Smooth muscle cell of the brain vasculature (primary cell): ENCODE measurements around the gene OAS3.
"Not testable (repeated sequence)": the region's sequence is repeated elsewhere in the genome, so short reads cannot be mapped to it uniquely, and the experiment has no call there.

Experiments used
- DNase-seq: peaks from one replicate; pipeline ENCODE4 v3.0.0-alpha.2; 2012; ENCODE audit warnings: low read depth, low spot score

OAS3 gene

DNA sequence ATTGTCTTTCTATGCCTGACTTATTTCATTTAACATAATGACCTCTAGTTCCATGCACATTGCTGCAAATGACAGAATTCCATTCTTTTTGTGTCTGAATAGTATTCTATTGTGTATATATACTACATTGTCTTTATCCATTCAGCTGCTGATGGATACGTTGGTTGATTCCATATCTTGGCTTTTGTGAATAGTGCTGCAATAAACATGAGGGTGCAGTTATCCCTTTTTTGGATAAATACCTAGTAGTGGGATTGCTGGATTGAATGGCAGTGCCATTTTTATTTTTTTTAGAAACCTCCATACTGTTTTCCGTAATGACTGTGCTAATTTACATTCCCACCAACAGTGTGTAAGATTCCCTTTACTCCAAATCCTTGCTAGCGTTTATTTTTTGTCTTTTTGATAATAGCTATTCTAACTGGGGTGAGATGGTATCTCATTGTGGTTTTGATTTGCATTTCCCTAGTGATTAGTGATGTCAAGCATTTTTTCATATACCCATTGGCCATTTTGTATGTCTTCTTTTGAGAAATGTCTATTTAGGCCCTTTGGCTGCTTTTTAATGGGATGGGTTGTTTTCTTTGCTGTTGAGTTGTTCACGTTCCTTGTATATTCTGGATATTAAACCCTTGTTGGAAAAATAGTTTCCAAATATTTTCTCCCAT lies 42.4 kb downstream of the OAS3 start:
- no peak for DNase-seq

DNA sequence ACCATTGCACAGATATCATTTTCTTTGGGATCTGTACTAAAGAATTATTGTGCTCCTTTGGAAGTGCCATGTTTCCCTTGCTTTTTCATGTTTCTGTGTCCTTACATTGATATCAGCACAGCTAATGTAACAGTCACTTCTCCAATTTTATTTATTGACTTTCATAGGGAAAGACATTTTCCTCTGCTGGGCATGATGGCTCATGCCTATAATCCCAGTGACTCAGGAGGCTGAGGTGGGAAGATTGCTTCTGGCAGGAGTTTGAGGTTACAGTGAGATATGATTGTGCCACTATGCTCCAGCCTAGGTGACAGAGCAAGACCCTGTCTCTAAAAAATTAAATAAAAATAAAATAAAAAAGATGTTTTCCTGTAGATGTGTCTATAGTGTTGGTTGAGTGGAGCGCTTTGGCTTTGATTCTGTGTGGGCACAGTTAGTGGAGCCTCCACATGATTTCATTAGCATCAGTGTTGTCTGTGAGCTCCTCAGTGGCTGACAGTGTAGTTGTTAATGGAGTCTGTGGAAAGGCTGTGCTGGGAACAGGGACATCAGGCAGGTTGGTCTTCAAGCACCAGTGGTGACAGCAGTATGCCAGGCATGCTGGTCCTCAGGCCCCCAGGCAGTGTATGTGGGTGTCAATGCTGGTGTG lies 47.5 kb downstream of the OAS3 start:
- DNase-seq = no peak

DNA sequence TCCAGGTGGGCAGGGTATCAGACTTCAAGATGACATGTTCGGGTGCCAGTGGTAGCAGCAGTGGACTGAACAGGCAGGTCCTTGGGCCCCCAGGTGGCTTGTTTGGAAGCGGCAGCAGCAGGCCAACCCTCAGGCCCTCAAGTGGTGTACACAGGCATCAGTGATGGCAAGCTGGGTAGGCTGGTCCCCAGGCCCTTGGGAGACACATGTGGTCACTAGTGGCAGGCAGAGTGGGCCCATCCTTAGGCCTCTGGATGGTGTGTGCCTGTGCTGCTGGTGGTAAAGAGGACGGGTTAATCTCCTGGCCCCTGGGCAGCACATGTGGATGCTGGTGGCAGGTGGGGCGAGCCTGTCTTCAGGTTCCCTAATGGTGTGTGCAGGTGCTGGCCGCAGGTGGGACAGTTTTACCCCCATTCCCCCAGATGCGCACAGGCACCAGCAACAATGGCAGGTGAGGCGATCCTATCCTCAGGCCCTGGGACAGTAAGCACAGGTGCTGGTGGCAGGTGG lies 48.1 kb downstream of the OAS3 start:
- no peak for DNase-seq

DNA sequence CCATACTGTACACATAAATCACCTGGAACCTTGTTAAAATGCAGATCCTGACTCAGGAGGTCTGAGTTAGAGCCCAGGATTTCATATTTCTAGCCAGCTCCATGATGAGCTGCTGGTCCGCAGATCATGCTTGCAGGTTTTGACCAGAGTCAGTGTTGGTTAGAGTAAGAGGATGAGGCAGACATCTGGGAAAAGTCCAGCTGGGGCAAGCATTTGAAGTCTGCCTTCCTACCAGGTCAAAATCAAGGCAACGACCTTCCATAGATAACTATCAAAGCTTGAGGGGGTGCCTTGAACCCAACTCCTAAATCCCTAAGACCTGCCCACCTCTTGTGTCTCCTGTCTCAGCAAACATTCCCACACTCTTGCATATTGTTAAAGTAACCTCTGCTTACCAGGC lies 49.3 kb downstream of the OAS3 start:
- no peak for DNase-seq

DNA sequence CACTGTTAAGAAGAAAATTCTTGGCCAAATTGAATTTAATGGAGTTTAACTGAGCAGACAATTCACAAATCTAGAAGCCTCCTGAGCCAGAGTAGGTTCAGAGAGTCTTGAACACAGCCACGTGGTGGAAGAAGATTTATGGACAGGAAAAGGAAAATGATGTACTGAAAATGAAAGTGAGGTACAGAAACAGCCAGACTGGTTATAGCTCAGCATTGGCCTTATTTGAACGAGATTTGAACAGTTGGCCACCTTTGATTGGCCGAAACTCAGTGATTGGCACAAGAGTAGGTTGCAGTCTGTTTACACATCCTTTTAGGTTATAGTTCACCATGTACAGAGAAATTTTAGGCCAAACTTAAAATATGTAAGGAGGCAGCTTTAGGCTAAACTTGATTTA lies 50.0 kb downstream of the OAS3 start:
- no peak for DNase-seq

DNA sequence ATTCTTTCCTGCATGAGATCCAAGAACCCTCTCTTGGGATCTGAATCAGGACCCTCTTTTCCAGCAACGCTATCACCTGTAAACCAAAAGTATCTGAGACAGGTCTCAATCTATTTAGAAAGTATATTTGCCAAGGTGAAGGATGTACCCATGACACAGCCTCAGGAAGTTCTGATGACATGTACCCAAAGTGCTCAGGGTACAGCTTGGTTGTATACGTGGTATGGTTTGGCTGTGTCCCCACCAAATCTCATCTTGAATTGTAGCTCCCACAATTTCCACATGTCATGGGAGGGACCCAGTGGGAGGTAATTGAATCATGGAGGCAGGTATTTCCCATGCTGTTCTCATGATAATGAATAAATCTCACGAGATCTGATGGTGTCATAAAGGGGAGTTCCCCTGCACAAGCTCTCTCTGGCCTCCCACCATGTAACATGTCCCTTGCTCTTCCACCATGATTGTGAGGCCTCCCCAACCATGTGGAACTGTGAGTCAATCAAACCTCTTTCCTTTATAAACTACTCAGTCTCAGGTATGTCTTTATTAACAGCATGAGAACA lies 50.6 kb downstream of the OAS3 start:
- DNase-seq = not testable (repeated sequence)

DNA sequence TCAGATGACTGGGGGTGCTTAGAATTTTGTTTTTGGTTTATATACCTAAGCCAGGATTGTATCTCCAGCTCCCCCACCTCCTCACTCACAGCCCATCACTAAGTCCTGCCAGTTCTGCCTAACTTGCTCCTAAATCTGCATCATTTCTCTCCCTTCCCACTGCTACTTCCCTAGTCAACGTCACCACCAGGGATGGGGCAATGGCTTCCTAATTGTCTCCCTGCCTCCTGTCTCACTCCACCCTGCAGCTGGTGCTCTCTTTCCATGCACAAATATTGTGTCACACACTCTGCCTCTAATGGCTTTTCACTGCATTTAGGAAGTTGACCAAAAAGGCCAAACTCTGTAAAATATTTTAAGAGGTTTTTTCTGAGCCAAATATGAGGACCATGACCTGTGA lies 51.5 kb downstream of the OAS3 start:
- DNase-seq = no peak

DNA sequence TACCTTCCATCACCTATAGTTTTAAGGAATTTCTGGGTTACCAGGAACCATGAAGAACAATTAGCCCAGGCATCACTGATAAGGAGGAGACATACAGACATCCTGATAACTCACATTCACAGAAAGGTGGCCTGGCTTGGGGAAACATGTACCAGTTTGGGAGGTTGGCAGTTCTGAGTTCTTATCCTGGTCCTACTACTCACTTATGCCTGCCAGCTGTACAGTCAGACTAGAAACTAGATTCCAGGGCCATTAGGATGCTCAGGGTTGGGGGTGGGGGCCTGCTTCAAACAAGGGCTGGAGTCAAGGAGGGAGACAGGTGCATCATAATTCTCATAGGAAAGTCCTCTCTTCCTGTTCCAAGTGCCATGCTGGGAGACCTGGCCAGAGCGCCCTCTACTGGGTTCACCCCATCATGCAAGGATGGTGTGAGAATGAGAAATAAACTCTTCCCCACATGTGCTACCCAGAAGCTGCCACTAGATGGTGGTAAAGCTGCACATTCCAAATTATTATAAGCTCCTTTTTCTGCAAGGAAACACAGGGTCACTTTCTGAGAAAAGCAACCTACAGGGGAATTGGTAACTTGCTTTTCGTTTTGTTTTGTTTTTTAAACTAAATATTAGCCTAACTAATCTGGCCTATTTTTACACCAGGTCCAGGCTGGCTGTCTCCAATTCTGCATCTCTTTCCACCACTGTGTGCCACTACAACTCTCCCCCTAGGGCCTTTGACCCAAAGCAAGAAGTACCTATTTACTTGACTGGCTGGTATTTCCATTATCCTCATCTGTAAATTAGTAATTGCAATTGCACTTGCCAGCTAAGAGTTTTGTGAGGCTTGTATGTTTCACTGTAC lies 54.5 kb downstream of the OAS3 start:
- DNase-seq = peak; percentile 65

DNA sequence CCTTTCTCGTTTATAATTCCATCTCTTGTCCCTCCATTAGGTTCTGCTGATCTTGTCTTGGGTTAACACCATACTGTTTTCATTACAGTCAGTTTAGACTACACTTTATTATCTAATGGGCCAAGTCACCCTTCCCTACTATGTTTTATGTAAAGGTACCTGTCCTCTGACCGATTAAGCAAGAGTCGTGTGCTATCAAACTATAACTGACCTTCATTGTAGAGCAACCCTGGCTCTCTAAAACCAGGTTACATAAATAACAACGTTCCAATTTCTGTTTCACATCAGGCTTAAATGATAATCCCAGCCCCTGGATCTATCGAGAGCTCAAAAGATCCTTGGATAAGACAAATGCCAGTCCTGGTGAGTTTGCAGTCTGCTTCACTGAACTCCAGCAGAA lies 56.7 kb downstream of the OAS3 start:
- no peak for DNase-seq

DNA sequence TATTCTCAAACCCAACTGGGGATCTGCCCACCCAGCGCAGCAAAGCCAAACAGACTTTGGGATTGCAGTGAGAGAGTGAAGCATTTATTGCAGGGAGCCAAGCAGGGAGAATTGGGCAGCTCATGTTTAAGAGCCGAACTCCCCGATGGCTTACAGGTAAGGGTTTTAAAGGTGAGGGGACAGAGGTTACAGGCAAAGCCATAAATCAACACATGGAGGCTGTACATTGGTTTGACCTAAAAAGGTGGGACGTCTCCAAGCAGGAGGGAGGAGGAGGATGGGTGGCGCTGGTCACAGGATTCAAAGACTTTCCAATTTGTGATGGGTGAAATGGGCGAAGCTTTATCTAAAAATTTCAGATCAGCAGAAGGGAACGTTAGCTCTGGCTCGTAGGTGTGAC lies 58.2 kb downstream of the OAS3 start:
- no peak for DNase-seq

DNA sequence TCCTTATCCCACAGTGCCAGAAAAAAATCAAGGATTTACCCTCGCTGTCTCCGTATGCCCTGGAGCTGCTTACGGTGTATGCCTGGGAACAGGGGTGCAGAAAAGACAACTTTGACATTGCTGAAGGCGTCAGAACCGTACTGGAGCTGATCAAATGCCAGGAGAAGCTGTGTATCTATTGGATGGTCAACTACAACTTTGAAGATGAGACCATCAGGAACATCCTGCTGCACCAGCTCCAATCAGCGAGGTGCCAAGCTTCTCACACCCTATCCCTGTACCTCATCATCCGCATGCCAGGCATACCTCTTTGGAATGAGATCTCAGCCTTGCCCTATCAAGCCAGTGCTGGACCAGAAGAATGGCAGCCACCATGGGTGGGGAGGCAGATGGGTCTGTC lies 59.2 kb downstream of the OAS3 start:
- DNase-seq = no peak

DNA sequence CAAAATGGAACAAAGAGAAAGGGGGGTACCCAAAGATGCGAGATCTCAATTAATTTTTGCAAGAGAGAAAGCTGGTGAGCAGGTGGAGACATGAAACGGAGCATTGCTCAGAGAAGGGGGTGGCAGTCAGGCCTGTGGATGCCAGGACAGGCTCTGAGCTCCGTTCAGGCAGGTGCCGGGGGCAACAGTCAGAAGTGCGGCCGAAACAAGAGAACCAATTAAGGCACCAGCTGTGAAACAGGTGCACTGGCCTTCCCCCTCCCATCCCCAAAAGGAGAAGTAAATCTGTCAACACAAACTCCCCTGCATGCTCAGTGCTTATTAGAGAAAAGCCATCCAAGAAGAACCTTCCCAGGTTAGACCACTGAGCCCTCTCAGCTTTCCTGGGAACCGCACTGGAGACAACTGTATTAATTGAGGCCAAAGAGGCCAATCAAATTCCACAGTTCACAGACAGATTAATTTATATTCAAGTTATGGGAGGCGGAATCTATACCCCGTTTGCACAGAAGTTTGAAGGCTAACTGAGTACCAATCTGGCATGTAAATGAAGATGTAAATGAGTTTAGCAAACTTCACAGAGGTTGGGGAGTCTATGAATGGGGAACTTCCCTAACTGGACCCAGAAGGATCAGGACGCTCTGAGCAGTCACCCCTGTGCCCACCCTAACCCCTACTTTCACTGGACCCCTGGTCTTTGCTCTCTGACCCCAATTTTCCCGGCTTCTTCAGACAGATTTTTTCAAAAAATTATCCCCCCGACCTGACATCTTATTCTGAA lies 60.9 kb downstream of the OAS3 start:
- DNase-seq = no peak

DNA sequence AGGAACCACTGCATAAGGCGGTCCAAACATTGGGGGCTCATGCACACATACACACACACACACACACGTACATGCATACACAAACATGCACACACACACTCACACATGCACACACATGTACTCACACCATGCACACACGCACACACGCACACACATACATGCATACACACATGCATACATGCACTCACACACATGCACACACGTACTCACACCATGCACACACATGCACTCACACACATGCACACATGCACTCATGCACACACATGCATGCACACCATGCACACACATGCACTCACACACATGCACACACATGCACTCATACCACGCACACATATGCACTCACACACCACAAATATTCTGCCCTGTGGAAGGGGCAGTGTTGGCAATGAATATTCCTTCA lies 62.2 kb downstream of the OAS3 start:
- DNase-seq = no peak

DNA sequence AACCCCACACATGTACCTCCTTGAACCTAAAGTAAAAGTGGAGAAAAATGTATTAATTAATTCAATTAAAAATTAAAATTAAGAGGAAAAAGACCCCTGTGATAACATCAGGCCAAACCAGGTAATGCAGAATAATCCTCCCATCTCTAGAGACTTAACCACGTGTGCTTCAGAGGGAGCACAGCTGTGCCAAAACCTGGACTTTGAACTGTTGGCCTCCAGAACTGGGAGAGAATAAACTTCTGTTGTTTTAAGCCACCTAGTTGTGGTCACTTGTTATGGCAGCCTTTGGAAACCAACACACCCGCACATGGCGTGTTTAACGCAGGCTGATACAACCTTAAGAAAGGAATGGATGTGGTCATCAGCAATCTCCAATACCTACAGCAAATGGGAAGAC lies 63.9 kb downstream of the OAS3 start:
- DNase-seq = no peak

DNA sequence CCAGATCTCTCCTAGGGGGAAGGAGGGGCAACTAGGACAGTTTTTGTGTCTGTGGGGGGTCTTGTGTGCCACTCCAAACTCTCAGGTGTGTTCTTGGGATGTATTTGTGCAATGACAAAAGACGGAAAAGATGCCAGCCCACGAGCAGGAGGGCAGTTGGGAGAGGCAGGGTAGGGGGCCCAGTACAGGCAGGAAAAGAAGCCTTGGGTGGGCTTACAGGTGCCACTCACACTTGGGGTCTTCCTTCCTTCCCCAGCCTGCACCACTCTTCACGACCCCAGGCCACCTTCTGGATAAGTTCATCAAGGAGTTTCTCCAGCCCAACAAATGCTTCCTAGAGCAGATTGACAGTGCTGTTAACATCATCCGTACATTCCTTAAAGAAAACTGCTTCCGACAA lies 64.4 kb downstream of the OAS3 start:
- no peak for DNase-seq

DNA sequence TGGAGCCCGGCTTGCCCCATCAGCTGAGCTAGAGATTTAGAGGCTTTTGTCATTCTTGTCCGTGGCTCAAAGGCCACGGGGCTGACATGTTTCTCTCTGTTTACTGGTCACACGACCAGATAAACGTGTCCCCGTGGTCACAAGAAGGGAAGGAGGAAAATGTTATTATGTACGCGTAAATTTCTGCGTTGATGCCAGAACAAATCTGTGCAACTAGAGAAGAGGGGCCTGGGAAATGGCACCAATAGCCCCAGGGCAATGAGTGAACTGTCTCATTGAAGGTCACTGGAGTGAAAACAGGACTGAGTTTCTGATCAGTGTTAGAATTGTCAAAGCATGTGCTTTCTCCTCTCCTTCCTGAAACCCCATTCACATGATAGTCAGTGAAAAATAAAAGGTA lies 65.4 kb downstream of the OAS3 start:
- DNase-seq = no peak

DNA sequence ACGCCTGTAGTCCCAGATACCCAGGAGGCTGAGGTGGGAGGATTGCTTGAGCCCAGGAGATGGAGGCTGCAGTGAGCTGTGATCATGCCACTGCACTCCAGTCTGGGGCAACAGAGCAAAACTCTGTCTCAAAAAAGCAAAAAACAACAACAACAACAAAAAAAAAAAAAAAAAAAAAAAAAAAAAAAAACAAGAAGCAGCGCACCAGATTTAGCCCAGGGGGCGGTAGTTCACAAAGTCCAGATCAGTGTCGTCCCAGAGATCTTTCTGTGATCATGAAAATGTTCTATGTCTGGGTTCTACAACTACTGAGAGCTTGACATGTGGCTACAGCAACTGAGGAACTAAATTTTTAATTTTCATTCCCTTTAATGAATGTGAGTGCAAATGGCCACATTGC lies 67.5 kb downstream of the OAS3 start:
- DNase-seq = no peak

DNA sequence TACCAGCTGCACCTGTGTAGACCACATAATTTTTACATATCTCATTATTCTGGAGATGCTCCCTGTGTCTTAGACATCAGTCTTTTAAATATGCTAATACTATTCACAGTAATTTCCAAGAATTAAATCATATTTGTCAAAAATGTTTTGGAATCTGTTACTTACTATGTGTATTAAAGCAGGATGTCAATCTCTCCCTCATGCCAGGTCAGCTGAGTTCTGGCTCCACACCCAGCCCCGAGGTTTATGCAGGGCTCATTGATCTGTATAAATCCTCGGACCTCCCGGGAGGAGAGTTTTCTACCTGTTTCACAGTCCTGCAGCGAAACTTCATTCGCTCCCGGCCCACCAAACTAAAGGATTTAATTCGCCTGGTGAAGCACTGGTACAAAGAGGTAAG lies 67.9 kb downstream of the OAS3 start:
- DNase-seq = no peak

DNA sequence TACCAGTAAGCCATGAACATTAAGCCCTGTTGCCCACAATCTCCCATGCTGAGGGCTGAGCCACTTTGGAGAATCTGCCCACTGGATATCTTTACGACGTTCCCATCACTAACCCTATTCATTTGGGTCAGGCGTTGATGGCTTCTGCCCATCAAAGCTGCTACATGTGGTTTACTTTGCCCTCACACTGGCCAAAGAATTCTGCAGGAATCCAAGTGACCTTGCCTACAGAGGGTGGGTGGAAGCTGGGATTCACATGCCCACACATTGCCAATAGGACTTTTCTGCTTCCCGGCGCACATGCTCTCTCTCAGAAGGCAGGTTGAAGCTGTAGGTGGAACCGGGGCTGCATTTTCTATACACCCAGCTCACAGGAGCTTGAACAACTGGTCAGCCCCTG lies 68.4 kb downstream of the OAS3 start:
- DNase-seq = no peak

DNA sequence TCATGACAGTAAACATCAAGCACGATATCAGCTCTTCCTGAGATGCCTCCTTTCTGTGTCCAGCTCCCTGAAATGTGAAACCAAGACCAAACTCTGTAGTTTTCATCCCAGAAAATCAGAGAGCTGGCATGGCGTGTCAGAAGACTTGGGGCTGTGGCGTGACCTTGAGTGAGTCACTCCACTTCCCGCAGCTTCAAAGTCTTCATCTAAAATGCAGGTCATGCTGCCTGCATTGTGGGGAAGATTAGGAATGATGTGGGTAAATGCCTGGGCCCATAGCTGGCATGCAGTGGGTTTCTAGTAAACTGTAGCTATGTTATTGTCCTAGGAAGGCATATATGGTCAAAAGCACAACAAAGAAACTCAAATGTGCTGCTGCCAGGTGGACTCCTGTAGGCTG lies 68.9 kb downstream of the OAS3 start:
- DNase-seq = no peak

DNA sequence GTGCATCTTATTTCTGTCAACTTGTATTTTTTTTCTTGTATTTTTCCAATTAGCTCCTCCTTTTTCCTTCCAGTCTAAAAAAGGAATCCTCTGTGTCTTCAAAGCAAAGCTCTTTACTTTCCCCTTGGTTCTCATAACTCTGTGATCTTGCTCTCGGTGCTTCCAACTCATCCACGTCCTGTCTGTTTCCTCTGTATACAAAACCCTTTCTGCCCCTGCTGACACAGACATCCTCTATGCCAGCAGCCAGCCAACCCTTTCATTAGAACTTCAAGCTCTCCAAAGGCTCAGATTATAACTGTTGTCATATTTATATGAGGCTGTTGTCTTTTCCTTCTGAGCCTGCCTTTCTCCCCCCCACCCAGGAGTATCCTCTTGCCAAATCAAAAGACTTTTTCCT lies 72.4 kb downstream of the OAS3 start:
- no peak for DNase-seq

DNA sequence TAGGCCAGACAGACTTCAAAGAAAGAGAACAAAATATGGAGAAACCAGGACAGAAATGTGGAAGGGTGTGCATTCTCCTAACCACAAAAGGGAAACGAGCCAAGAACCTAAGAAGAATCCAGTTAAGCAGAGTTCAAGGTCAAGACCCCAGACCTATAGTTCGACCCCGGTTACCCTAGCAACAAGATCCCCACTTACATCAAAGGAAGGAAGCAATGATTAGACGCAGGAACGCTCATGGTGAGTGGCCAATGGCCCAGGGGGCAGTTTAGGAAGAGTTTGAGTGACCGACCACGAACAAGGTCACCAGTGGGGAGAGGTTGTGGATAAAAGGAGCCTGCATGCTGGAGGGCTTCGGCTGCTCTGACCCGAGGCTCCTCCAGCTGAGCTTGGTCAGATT lies 76.3 kb downstream of the OAS3 start:
- no peak for DNase-seq
